ENCODE data around the gene SUPT5H. TPM values are rescaled to one million over a fixed set of nuclear protein-coding genes. Genes with fewer than 3 reads are reported as not detected.

Gene SUPT5H
- total RNA-seq, 2 donors from 2014 or later: 79.8 to 246 TPM

DNA sequence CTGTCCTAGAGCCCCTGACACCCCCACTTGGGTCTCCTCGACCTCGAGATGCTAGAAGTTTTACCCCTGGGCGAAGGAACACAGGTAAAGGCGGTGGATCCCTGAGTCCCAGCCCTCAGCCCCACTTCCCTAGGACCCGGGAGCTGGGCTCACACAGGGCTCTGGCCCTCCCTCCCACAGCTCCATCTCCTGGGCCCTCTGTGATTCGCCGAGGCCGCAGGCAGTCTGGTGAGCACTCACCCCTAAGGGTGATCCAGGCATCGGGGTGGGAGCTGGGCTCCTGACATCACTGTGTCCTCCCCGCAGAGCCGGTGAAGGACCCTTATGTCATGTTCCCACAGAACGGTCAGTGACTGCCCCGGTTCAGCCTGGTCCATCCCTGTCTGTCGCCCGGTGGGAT is 24.6 kb upstream of the SUPT5H start:
- Histone ChIP-seq H3K4me1 (replicated peaks) (no peaks in the 10 kb centered on the region), H3K36me3 (no peaks in the 10 kb centered on the region), H3K9me3 (no peaks in the 10 kb centered on the region), H3K27me3 (replicated peaks; ENCODE audit: insufficient read depth) (no peaks in the 10 kb centered on the region), H3K4me3 (no peak overlapping the region), H3K27ac (no peak overlapping the region)
- TF ChIP-seq POLR2AphosphoS5 (IDR thresholded peaks at IDR 0.05): no peak
- no peak for TF ChIP-seq POLR2A (IDR thresholded peaks at IDR 0.05)
- TF ChIP-seq, protein P1, sequence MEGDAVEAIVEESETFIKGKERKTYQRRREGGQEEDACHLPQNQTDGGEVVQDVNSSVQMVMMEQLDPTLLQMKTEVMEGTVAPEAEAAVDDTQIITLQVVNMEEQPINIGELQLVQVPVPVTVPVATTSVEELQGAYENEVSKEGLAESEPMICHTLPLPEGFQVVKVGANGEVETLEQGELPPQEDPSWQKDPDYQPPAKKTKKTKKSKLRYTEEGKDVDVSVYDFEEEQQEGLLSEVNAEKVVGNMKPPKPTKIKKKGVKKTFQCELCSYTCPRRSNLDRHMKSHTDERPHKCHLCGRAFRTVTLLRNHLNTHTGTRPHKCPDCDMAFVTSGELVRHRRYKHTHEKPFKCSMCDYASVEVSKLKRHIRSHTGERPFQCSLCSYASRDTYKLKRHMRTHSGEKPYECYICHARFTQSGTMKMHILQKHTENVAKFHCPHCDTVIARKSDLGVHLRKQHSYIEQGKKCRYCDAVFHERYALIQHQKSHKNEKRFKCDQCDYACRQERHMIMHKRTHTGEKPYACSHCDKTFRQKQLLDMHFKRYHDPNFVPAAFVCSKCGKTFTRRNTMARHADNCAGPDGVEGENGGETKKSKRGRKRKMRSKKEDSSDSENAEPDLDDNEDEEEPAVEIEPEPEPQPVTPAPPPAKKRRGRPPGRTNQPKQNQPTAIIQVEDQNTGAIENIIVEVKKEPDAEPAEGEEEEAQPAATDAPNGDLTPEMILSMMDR (IDR thresholded peaks at IDR 0.05): no peak
- no peak for DNase-seq (ENCODE audit: low spot score)
- intact Hi-C loops (cut with DNase I): no loop called here
- 90% methylated on average over 15 of the region's 15 CpGs for WGBS

DNA sequence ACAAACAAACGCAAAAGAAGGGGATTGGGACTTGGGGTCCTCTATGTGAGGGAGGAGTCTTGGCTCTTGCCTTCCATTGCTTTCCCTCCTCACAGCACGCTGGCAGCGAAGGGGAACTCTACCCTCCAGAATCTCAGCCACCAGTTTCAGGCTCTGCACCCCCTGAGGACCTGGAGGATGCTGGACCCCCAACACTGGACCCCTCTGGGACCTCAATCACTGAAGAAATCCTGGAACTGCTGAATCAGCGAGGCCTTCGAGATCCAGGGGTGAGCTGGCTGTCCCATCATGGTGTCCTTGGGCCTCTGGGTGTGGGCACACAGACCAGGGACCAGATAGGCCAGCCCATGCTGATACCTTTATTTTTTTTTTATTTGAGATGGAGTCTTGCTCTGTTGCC is 23.4 kb upstream of the SUPT5H start:
- intact Hi-C loops (cut with DNase I): no loop called here
- no peaks in the 10 kb centered on the region for H3K36me3 ChIP-seq

DNA sequence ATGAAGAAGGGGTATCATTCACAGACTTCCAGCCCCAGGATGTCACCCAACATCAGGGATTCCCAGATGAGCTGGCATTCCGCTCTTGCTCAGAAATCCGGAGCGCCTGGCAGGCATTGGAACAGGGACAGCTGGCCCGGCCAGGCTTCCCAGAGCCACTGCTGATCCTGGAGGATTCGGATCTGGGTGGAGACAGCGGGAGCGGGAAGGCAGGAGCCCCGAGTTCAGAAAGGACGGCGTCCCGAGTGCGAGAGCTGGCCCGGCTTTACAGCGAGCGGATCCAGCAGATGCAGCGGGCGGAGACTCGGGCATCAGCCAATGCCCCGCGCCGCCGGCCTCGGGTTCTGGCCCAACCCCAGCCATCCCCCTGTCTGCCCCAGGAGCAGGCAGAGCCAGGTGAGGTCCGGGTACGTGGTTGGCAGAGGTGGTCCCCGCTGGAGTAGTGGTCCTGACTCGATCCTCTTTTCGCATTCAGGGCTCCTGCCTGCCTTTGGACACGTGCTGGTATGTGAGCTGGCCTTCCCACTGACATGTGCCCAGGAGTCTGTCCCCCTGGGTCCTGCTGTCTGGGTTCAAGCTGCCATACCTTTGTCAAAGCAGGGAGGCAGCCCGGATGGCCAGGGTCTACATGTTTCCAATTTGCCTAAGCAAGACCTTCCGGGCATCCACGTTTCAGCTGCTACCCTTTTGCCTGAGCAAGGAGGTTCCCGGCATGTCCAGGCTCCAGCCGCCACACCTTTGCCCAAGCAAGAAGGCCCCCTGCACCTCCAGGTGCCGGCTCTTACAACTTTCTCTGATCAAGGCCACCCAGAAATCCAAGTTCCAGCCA is 21.9 kb upstream of the SUPT5H start:
- no peaks in the 10 kb centered on the region for H3K27me3 ChIP-seq (replicated peaks; ENCODE audit: insufficient read depth)
- no peak overlapping the region for H3K27ac ChIP-seq
- 85% methylated on average over 35 of the region's 35 CpGs for WGBS
- no peaks in the 10 kb centered on the region for H3K36me3 ChIP-seq
- no peaks in the 10 kb centered on the region for H3K9me3 ChIP-seq
- no peak for DNase-seq (ENCODE audit: low spot score)
- intact Hi-C loops (cut with DNase I): no loop called here
- no peaks in the 10 kb centered on the region for H3K4me1 ChIP-seq (replicated peaks)
- TF ChIP-seq POLR2A (IDR thresholded peaks at IDR 0.05): no peak
- TF ChIP-seq, protein P1 (IDR thresholded peaks at IDR 0.05): no peak
- no peak overlapping the region for H3K4me3 ChIP-seq

More for the DNA sequence above, 23.4 kb upstream of the SUPT5H start:
- Histone ChIP-seq H3K27me3 (replicated peaks; ENCODE audit: insufficient read depth) (no peaks in the 10 kb centered on the region), H3K9me3 (no peaks in the 10 kb centered on the region), H3K4me1 (replicated peaks) (no peaks in the 10 kb centered on the region), H3K27ac (no peak overlapping the region), H3K4me3 (no peak overlapping the region)
- 95% methylated on average over 5 of the region's 5 CpGs for WGBS
- TF ChIP-seq POLR2AphosphoS5 (IDR thresholded peaks at IDR 0.05) (no peak), POLR2A (IDR thresholded peaks at IDR 0.05) (no peak)
- TF ChIP-seq, protein P1 (IDR thresholded peaks at IDR 0.05): no peak
- no peak for DNase-seq (ENCODE audit: low spot score)

DNA sequence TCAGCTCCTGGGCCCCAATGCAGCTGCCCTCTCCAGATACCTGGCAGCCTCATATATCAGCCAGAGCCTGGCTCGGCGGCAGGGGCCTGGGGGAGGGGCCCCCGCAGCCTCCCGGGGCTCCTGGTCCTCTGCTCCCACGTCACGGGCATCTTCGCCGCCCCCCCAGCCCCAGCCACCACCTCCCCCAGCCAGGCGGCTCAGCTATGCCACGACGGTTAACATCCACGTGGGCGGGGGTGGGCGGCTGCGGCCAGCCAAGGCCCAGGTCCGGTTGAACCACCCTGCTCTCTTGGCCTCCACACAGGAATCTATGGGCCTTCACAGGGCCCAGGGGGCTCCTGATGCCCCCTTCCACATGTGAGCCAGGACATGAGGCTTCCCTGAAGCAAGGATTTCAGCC is 20.4 kb upstream of the SUPT5H start:
- Histone ChIP-seq H3K4me3 (no peak overlapping the region), H3K27ac (no peak overlapping the region), H3K4me1 (replicated peaks) (no peaks in the 10 kb centered on the region), H3K36me3 (no peaks in the 10 kb centered on the region), H3K27me3 (replicated peaks; ENCODE audit: insufficient read depth) (no peaks in the 10 kb centered on the region), H3K9me3 (no peaks in the 10 kb centered on the region)
- WGBS: 74% methylated on average over 16 of the region's 16 CpGs
- TF ChIP-seq POLR2A (IDR thresholded peaks at IDR 0.05) (no peak), POLR2AphosphoS5 (IDR thresholded peaks at IDR 0.05) (no peak)
- TF ChIP-seq, protein P1 (IDR thresholded peaks at IDR 0.05): no peak
- no peak for DNase-seq (ENCODE audit: low spot score)
- intact Hi-C loops (cut with DNase I): no loop called here

DNA sequence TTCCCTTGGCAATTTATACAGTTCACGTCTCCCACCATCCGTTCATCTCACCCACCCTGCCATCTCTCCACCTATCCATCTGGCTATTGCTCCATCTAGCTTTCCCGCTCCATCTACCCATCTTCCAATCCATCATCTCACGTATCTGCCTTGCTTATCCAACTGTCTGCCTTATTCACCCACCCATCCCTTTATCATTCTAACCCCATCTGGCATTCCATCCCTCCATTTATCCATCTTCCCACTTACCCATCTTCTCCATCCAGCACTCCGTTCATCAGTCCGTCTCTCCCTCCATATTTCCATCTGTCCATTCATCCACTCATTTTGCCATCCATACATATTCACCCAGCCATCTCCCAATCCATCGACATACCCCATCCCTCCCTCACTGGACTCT is 19.6 kb upstream of the SUPT5H start:
- H3K9me3 ChIP-seq: no peaks in the 10 kb centered on the region
- no peak overlapping the region for H3K4me3 ChIP-seq
- no peak for DNase-seq (ENCODE audit: low spot score)
- no peaks in the 10 kb centered on the region for H3K36me3 ChIP-seq
- WGBS: 89% methylated on average over 7 of the region's 7 CpGs
- intact Hi-C loops (cut with DNase I): no loop called here
- H3K4me1 ChIP-seq (replicated peaks): no peaks in the 10 kb centered on the region
- no peaks in the 10 kb centered on the region for H3K27me3 ChIP-seq (replicated peaks; ENCODE audit: insufficient read depth)
- TF ChIP-seq POLR2AphosphoS5 (IDR thresholded peaks at IDR 0.05): no peak
- TF ChIP-seq POLR2A (IDR thresholded peaks at IDR 0.05): no peak
- TF ChIP-seq, protein P1 (IDR thresholded peaks at IDR 0.05): no peak
- H3K27ac ChIP-seq: no peak overlapping the region

Measured in prostate gland (tissue), 2 donors.